Stimulated activated CD8-positive, alpha-beta memory T cell treated with anti-CD3 and anti-CD28 coated beads, Interleukin-7, amount 100 ng/mL, for 1 hour (primary cell): ENCODE results near the gene MAML3.

Experiments used
- DNase-seq, 2 donors: peaks; one replicate each; pipeline ENCODE4 v3.0.0-alpha.2; 2020; ENCODE audit warnings: low read depth in 2 of 2

Gene MAML3

GRCh38 chr4:139901531-139902320, 252.3 kb downstream of the MAML3 start:
- no peak for DNase-seq

- DNase-seq, result no peak
These were observed 253.0 kb downstream of the MAML3 start for GRCh38 chr4:139900964-139901376.

DNA sequence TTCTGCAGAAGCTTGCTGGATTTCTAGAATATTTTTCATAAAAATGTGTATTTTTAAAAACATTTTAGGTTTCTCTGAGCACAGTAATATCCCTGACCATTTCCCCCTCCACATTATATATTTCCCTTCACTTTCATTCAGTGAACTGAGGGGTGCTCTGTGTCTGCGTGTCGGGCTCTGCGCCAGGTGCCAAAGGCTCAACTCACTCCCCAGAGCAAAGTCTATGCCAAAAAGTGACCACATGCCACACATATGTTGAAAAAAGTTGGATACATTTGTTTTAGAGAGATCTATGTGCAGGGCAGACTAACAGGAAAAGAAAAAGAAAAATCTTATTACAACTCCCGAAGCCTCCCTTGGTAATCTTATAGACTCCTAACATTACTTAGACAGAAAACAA, 254.6 kb downstream of the MAML3 start:
- DNase-seq, result no peak

DNA sequence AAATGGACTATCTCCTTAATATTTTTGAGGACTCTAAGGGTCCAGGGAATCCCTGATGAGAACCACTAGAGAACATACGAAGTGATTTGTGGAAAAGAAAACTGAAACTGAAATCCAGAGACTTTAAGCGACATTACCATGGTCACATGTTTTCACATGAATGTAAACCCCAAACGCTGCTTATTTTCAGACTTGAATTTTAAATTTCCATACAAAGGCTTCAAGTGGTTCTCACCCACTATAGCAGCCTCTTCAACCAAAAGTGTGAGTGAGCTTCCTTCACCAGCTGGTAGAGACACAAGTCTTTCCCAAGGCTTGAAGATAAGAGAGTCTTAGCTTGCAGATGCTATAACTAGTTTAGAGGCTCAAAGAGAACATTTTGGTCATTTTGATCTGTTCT, 255.7 kb downstream of the MAML3 start:
- DNase-seq, result no peak

DNA sequence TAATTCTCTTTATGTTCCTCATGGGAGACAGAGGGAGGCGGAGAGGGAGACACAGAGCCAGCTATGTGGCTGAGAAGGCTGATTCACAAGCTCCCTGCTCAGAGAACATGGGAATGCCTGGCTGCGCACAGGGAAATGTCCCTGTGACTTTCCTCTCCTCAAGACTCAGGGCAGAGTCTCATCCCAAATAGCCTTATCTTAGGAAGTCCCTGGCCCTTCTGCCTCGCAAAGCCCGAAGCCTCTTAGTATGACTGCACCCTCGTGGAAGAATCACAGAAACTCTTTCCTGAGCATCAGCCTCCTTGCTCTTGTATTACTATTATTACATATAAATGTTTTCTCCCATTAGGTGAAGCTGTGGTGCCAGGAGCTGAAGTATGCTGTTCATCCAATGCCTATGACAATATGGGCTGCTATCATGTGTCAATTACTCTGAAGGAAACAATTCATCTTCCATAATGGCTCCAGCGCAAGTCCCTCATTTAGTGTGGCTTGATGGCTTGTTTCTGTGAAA, 257.8 kb downstream of the MAML3 start:
- DNase-seq, result no peak

- no peak for DNase-seq
These were observed 260.2 kb downstream of the MAML3 start for GRCh38 chr4:139893801-139894200.

DNA sequence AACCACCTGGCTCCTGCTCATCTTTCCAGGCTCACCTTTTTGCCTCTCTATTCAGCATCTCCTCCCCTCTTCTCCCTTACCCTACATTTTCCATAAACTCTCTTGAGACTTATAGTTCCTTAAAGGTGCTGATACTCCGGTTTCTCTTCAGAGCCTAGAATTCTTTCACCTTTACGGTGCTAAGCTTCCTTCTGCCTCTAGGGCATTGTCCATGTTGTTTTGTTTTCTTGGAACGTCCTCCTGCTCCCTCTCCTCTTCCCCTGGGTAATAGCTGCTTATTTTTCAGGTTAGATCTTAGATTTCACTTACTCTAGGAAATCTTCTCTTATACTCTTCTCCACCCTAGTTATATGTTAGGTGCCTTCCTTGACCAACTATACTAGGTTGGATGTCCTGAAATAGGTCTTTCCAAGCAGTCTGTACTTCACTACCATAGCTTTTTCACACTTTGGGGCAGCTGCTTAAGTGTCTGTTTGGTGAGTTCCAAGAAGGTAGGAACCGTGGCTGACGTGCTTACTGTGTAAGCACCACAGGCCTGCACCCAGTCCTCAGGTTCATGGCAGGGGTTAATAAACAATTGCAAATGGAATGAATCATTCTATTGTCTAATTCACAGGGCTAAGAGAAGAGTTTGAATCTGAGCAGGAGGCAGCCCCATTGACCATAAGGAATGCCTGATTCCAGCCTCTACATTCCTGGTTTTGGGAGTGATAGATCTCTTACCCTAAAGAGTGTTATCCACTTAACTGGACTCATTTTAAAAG, 260.8 kb downstream of the MAML3 start:
- no peak for DNase-seq

- DNase-seq, result no peak
These were observed 263.2 kb downstream of the MAML3 start for GRCh38 chr4:139890816-139891215.

- DNase-seq, result no peak
These were observed 264.1 kb downstream of the MAML3 start for GRCh38 chr4:139889901-139890300.

GRCh38 chr4:139889264-139889663, 264.7 kb downstream of the MAML3 start:
- DNase-seq, result no peak

DNA sequence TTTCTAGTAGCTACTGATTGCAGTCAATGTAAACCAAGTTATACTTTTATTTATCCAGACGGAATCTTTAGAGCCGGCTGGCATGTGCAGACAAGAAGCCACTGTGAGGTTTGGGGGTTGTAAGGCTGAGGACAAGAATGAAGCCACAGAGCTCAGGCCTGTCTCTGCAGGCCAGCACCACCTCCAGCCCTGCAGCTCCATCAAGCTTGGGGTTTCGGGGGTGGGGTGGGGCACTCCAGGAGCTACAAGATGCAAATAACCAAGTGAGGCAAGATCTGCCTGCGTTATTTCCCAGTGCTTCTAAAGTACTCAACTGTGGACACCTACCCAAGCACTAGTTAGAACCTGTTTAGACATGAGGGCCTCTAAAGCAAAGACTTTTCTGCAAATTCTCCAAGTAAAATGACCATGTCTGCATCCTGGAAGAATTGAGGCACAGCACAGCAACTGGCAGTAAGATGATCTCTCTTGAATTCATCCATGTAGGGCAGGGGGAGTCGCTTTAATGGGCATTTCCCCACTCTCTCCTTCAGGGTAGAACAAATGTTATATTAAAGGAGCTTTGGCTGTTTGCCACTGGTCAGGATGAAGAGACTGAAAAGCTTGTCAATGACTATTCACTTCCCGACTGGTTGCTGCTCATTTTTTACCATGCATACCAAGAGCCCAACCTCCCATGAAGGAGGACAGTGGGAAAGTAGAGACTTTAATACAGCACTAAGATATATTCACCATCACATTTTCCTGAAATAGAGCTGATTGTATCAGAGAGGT, 265.8 kb downstream of the MAML3 start:
- no peak for DNase-seq

DNA sequence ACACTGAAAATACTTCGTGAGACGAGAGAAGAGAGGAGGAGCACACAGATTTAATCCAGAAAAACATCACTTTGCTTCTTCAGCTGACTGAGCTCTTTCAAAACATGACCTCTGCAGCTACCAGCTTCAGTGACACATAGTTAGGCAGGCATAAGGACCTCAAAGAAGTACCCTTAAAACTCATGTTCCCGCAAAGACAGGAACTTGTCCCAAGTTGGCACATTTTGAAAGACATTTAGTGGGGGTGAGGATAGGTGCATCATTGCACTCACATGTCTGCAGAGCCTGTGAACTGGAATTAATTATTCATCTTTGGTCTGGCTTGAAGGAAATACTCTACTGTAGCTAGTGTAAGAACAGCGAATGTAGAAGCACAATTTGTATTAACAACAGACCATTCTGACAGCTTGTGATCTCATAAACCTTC, 266.6 kb downstream of the MAML3 start:
- no peak for DNase-seq

- DNase-seq, result no peak
These were observed 267.2 kb downstream of the MAML3 start for GRCh38 chr4:139886798-139887197.

GRCh38 chr4:139884438-139884837, 269.5 kb downstream of the MAML3 start:
- no peak for DNase-seq

DNA sequence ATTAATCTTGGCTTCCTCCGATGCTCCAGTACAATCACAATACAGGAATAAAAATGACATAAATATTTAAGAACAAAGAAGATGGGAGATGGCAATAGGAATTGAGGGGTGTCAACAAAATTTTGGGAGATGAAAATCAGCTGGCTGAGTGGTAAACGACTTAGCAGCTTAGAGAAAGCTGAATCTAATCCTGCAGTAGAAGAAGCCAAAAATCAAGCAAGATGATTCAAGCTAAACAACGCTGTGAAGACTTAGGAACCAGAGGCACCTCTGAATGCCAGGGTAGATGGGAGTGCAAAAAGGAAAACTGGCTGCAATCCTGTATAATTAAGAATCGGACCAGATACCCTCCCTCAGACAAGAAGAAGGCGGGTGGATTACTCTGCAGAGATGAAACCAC, 273.1 kb downstream of the MAML3 start:
- no peak for DNase-seq

- no peak for DNase-seq
These were observed 275.9 kb downstream of the MAML3 start for GRCh38 chr4:139878050-139878449.

DNA sequence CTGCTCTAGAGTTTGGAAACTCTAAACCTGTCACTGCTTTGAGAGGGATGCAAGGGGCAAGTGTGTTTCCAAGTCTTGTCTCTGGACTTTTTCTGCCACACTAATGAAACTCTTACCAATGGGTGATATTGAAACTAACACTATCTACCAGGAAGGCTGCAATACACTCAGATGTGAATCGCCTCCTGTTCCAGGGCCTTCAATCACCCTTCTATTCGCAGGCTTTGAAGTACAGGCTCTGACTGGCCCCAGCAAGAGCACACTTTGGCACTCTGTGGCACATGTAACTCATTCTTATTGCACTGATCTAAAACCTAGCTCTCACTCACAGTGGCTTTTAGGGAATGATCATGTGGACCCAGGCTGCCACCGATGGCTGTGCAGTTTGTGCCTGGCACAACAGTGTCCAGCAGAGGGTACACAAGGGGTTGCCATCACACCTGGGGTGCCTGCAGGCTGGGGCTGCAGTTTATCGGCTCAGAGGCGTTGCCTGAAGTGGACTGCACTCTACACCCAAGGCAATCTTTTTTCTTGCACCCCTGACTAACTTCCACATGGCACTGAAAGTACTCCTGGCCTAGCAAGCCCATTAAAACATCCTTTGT, 277.5 kb downstream of the MAML3 start:
- no peak for DNase-seq

DNA sequence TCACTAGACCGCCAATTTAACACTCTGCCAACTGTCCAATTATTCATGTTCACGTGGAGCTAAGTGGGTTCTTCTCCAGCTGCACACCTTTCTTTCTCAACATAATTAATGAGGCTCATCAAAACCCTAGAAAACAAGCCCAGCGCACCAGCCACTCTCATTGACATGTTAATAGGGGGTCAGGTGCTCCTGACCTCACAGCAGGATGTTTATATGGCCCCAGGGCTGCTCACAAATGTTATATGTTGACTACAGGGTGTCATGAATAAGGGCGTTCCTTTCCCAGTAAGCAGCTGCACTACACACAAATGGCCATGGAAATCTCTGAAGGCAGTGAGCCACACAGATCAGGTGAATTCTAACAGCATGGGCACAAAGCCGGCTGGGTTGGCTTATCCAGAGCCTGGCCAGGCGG, 278.6 kb downstream of the MAML3 start:
- no peak for DNase-seq

DNA sequence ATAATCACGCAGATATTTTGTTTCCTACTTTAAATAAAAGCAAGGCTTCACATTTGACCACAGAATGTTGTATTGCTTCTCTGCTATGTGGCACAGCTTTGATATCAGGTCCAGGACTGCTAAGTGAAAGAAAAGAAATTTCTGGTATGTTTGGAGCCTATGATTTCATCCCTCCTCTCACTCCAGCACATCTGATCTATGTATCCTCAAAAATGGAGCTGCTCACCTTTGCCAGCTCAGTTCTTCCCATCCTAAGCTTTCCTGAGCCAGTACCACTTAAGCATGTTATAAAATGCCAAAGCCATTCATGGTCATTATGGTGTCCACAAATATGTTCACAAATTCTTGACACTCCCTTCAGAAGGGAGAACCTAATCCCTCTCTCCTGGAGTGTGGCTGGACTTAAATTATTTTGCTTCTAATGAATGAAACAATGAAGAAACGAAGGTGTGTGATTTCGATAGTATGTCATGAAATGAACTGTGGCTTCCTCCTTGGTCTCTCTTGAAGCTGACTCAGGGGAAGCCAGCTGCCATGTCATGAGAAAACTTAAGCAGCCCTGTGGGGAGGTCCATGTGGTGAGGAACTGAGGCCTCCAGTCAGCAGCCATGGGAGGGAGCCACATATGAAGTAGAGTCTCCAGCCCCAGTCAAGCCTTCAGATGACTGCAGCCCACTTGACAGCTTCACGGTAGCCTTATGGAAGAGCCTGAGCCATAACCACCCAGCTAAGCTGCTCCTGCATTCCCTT, 280.7 kb downstream of the MAML3 start:
- DNase-seq, result no peak

DNA sequence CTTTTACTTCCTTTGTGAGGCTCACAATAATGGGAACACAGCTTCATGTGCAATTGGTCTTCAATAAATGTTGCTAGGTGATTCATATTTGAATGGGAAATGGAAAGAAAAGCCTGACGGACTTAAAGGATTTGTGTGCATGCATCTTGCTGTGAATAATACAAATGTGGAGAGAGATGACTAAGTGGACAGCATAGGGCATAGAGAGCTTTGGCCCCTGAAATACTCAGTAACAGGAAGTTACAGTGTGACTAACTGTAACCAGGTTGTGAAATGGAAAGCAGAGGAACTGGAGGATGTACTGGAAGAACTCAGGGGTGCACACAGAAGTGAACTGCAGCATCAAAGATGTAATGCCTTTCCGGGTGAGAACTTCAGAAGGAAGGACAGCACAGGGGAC, 281.7 kb downstream of the MAML3 start:
- DNase-seq, result no peak

- DNase-seq, result no peak
These were observed 284.2 kb downstream of the MAML3 start for GRCh38 chr4:139869810-139870209.
